GM18517 (cell line): ENCODE data around the gene FAM89B.
"Not testable (repeated sequence)": the region's sequence is repeated elsewhere in the genome, so short reads cannot be mapped to it uniquely, and the experiment has no call there.

ENCODE experiments used
- ATAC-seq: cut with Tn5 transposase; IDR thresholded peaks from one replicate; pipeline ENCODE4 v1.9.1; 2021; ENCODE audit warnings: mild to moderate bottlenecking, moderate library complexity; ENCODE audit not compliant: unreplicated experiment

The FAM89B gene

GRCh38 chr11:65556470-65557279, 15.7 kb upstream of the FAM89B start:
- no peak for ATAC-seq

GRCh38 chr11:65557280-65558001, 14.9 kb upstream of the FAM89B start:
- no peak for ATAC-seq

- ATAC-seq = no peak
These were observed 14.1 kb upstream of the FAM89B start, which contains the start of gene LTBP3 for GRCh38 chr11:65558002-65558929. Gene LTBP3 (minus strand): TSS chr11:65558359. CDS start chr11:65557959, 400 bp downstream.

- no peak for ATAC-seq
These were observed 13.3 kb upstream of the FAM89B start for GRCh38 chr11:65558930-65559509.

GRCh38 chr11:65559535-65559934, 12.8 kb upstream of the FAM89B start:
- ATAC-seq = no peak

GRCh38 chr11:65559951-65560537, 12.3 kb upstream of the FAM89B start:
- ATAC-seq = no peak

- no peak for ATAC-seq
These were observed 11.6 kb upstream of the FAM89B start for GRCh38 chr11:65560555-65561418.

- no peak for ATAC-seq
These were observed 10.3 kb upstream of the FAM89B start for GRCh38 chr11:65562020-65562419.

GRCh38 chr11:65562788-65563187, 9.6 kb upstream of the FAM89B start:
- ATAC-seq = no peak

GRCh38 chr11:65563601-65564000, 8.7 kb upstream of the FAM89B start:
- ATAC-seq = no peak

- not testable (repeated sequence) for ATAC-seq
These were observed 7.3 kb upstream of the FAM89B start for GRCh38 chr11:65564879-65565559.

- ATAC-seq = no peak
These were observed 6.5 kb upstream of the FAM89B start for GRCh38 chr11:65565624-65566453.

- ATAC-seq = peak; percentile 0
These were observed 3.0 kb upstream of the FAM89B start for GRCh38 chr11:65569164-65569972.

GRCh38 chr11:65569973-65570918, 2.1 kb upstream of the FAM89B start, which contains the start of gene ZNRD2:
Gene ZNRD2 (plus strand): TSS chr11:65570477. CDS start chr11:65570492, 15 bp downstream.
- ATAC-seq = peak; percentile 65

GRCh38 chr11:65571420-65571819, 918 bp upstream of the FAM89B start:
- no peak for ATAC-seq

- ATAC-seq = no peak
These were observed 398 bp upstream of the FAM89B start for GRCh38 chr11:65571940-65572339.
